GM15510 (cell line): Measurements from ENCODE around the gene FCN2.

Experiments
- POLR2A ChIP-seq: IDR thresholded peaks from 3 replicates; pipeline ENCODE4 v1.6.1; 2011; ENCODE audit warnings: borderline replicate concordance; ENCODE audit not compliant: insufficient read length; ENCODE audit errors: extremely low read depth

FCN2 gene

DNA sequence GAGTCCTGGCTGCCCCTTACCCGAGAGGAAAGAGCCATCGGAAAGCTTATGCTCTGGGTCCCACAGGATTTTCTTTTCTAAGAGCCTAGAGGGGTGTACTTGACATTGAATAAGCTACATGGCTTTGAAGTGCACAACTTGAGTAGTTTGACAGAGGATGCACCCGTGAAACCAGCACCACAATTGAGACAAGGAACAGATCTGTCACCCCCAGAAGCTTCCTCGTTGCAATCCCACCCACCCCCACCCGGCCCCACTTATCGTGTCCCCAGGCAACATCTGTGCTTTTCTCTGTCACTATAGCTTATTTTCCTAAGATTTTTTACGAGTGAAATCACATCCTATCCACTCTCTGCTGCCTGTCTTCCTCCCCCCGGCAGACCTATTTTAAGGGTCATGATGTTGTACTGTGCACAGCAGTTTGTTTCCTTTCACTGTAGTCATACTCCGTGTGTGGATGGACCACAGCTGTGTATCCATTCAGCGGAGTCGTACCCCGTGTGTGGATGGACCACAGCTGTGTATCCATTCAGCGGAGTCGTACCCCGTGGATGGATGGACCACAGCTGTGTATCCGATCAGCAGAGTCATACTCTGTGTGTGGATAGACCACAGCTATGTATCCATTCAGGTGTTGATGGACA lies 8.8 kb upstream of the FCN2 start:
- TF ChIP-seq POLR2A, result no peak

DNA sequence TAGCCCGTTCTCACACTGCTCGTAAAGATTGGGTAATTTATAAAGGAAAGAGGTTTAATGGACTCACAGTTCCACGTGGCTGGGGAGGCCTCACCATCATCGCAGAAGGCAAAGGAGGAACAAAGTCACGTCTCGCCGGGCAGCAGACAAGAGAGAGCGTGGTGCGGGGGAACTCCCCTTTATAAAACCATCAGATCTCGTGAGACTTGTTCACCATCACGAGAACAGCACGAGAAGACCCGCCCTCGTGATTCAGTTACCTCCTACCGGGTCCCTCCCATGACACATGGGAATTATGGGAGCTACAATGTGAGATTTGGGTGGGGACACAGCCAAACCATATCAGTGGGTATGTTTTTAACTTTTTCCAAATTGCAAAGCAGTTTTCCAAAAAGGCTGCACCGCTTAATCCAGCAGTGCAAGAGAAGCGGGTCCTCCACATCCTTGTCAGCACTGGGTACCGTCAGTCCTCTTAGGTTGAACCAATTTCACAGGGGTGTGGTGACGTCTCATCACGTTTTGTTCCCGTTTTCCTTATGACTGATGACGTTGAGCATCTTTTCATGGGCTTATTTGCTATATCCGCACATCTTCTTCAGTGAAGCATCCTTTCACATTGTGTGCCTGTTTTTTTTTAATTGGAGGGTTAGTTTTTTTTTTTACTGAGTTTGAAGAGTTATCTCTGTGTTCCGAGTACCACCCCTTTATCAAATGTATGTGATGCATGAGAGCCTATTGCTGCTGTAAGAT lies 8.0 kb upstream of the FCN2 start:
- no peak for TF ChIP-seq POLR2A

DNA sequence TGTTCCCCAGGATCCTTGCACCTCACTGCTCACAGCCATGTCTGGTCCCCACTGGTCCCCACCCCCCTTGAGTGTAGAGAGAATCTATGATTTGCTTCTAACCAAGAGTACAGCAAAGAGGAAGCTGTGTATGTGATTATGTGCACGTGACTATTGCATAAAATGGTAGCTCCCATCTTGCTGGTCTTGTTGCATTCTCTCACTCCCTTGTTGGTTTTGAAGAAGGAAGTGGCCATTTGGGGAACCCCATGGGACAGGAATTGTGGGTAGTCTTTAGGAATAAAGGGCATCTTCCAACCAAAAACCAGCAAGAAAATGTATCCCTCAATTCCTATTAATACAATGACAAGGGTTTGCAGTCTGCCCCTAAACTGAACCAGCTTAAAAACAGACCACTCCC lies 5.2 kb upstream of the FCN2 start:
- TF ChIP-seq POLR2A, result no peak

DNA sequence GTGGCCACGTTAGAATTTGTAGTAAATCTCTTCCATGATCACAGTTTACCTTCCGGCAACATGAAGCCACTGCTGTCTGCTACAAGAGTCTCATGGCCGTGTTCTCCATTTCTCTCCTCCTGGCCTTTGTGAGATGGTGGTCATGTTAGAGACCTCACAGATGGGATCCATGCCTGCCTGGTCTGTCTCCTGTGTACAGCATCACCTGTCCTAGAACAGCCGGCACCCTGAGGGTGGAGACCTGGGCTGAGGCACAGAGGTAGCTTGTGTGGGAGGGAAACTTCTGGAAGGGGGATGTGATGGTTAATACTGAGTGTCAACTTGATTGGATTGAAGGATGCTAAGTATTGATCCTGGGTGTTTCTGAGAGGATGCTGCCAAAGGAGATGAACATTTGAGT lies 3.1 kb upstream of the FCN2 start:
- TF ChIP-seq POLR2A, result no peak

DNA sequence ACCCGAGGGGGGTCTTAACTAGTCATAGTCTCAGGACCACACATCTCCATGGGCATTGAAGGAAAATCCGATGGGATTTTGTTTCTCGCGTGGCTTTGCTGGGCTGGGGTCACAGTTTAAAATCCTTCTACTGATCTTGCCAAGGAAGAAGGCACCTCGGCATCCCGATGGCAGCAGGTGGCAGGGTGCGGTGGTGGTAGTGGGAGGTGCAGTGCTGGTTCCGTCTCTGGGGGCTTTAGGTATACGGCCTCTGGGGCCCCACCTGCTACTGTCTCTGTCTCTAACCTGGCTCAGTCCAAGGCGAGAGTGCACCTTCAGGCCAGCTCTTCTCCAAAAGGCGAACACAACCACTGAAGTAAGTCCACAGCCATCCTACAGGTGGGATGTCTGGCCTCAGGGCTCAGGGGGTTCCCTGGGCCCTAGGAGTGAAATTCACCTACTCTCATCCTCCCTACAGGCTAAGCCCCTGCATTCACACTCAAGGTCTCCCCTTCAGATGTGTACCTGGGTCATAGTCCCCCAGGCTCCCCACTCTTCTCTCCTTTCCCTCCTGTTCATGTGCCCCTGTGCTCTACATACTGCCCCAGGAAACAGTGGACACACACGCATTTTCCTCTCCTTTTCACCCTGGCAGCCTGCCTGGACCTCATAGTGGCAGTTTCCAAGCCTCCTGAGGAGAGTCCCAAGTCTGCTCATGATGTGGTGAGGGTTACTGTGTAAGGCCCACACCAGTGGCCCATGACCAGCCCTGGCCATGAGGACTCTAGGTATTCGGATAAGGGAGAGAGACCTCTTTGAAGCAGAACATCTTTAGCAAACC lies 736 bp upstream of the FCN2 start:
- TF ChIP-seq POLR2A, result no peak

DNA sequence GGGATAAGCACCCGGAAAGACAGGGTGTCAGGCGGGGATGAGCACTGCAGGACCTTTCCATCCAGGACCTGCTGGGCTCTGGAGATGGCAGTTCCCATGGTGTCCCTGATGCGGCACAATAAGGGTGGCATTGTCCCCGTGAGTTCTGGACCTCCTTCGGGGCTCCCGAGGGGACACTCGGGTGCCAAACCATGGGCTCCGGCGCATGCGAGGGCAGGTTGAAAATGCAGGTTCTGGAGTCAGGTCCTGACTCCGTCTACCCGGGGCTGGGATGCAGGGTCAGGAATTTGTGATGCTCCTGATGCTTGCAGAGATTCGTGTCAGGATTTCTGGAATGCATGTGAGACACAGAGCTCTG lies 682 bp downstream of the FCN2 start:
- no peak for TF ChIP-seq POLR2A

DNA sequence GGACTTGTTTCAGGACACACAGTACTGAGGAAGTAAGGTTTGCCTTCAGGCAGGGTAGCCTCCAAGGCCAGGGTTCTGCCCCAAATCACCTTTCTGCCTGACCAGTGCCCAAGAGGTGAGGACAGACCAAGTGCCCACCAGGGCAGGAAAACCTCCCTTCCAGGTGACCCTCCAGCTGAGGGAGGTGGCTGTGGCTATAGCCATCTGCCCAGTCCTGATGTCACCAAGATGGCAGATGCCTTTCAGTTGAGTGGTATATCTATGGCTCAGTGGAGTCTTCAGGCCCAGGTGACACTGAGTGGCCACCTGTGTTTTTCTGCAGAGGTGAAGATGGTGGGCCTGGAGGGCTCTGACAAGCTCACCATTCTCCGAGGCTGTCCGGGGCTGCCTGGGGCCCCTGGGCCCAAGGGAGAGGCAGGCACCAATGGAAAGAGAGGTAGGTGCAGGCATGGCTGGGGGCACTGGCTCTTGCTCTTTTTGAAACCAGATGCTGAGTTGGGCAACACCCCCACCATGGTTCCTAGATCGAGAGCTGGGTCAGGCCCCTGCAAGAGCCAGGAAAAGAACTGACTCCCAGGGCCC lies 1.7 kb downstream of the FCN2 start:
- no peak for TF ChIP-seq POLR2A

DNA sequence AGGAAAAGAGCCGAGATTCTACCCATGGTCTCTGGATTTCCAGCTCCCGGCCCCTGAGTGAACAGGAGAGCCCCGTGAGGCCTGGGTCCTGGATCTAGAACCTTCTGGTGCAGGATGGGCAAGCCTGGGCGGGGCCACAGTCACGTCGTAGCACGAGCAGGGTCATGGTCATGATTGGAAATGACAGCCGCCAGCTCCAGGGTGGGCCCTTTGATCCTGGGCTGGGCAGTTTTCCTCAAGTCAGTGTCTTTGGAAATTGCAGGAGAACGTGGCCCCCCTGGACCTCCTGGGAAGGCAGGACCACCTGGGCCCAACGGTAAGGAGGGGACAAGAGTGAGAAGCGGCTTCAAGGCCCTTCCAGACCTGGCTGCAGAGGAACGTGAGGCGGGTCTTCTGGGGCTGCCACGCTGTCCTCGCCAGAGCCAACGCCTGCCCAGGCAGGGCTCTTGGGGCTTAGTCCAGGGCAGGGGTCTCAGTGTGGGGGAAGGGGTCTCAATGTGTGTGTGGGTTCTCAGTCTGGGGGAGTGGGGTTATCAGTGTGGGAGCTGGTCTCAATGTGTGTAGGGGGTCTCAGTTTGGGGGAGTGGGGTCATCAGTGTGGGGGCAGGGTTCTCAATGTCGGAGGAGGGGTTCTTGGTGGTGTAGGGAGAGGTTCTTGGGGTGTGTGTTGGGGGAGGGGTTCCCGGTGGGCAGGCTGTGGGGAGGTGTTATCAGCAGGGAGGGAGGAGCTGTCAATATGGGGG lies 2.6 kb downstream of the FCN2 start:
- TF ChIP-seq POLR2A, result no peak

DNA sequence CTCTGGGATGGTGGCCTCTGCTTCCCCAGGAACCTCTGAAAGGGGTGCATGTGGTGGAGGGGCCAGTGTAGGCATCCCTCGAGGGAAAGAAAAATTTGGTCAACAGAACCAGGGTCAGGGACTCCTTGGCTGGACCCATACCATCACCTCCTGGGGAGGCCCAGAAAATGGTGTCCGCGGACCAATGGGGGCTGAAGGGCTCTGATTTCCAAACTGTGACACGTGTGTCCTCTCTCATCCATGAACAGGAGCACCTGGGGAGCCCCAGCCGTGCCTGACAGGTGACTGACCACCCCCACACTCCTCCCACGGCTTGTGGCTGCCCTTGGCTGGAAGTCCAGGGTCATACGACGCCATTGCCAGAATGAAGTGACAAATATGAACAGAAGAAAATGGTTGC lies 3.9 kb downstream of the FCN2 start:
- TF ChIP-seq POLR2A, result no peak

DNA sequence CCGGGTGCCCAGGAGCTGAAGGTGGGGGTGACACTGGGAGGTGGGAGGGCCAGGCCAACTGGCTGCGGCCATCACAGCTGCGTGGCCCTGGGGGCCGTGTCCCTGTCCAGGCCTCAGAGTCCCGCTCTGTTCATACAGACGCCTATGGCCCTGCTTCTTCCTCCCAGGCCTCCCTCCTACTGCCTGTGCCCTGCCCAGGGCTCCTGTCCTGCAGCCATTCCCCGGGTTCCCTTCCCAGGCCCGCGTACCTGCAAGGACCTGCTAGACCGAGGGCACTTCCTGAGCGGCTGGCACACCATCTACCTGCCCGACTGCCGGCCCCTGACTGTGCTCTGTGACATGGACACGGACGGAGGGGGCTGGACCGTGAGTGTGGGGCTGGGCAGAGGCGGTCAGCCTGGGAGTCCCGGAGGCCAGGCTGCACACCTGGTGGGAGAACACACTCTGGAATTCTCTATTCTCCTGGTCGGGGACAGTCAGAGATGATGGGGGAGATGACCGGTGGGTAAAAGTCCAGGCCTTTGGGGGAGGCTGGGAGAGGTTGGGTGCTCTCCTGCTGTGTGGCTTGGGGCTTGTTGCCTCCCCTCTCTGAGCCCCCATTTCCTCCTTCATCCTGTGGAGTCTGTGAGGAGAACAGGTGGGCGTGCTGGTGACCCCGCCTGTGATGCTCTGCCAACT lies 4.5 kb downstream of the FCN2 start:
- no peak for TF ChIP-seq POLR2A

DNA sequence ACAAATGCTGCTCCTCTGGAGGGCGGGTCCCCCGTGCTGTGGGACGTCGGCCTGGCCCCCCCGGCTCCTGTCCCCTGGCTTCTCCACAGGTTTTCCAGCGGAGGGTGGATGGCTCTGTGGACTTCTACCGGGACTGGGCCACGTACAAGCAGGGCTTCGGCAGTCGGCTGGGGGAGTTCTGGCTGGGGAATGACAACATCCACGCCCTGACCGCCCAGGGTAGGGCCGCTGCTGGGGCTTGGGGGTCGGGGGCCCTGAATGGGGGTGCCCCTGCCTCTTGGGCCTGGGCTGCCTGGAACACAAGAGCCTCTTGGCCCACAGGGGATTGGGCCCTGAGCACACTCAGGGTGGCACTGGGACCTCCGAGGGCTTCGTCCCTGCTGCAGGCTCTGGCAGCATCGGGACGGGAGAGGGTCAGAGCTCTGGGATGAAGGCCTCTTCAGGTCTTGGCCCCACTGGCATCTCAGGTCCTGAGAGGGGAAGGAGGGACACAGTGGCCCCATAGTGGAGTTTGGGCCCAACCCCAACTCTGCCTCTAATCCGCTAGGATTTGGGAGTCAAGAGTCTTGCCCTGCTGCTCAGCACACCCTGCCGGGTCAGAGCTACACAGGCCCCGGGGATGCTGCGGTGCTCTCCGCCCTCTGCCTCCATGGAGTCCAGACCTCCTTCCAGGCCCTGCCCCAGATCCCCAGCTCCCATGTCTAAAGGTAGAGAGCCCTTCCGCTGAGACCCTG lies 5.2 kb downstream of the FCN2 start:
- TF ChIP-seq POLR2A, result no peak

DNA sequence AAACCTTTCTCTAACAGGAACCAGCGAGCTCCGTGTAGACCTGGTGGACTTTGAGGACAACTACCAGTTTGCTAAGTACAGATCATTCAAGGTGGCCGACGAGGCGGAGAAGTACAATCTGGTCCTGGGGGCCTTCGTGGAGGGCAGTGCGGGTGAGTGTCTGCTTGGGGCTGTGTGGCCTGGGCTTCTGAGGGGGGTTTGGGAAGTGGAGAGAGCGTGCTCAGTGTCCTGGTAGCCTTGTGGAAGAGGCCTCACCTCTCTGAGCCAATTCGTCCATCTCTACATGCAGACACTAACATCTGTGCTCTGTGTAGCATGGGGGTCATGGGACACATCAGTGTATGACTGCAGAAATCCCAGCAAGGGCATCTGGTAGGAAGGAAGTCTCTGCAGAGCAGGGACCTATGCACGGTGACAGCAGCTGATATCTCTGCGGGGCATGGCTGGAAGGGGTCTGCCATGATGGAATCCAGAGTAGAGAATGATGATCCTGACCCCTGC lies 5.9 kb downstream of the FCN2 start:
- TF ChIP-seq POLR2A, result no peak

DNA sequence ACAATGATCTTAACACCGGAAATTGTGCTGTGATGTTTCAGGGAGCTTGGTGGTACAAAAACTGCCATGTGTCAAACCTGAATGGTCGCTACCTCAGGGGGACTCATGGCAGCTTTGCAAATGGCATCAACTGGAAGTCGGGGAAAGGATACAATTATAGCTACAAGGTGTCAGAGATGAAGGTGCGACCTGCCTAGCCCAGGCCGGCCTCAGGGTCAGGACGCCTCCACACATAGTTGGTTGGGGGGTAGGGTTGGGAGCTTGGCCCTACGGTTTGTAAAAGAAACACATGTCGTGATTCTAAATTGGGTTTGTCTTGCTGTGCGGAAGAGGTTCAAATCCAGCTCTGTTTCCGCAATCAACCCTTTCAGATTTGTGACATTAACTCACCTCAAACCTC lies 6.6 kb downstream of the FCN2 start:
- TF ChIP-seq POLR2A, result no peak
